GM19468 (cell line): Measurements from ENCODE around the gene HBA2.
"Not testable (repeated sequence)": the region's sequence is repeated elsewhere in the genome, so short reads cannot be mapped to it uniquely, and the experiment has no call there.

Experiments
- ATAC-seq: cut with Tn5 transposase; IDR thresholded peaks from one replicate; pipeline ENCODE4 v1.9.1; 2021; ENCODE audit warnings: mild to moderate bottlenecking, moderate library complexity, moderate number of reproducible peaks; ENCODE audit not compliant: unreplicated experiment; ENCODE audit errors: extremely low read depth

HBA2 gene

GRCh38 chr16:172374-172941 lies at the start of gene HBA2:
Gene HBA2, plus strand, starts transcription at chr16:172876. Its CDS starts 37 bp downstream, at chr16:172913.
- ATAC-seq: not testable (repeated sequence)

- not testable (repeated sequence) for ATAC-seq
These were observed 48.9 kb upstream of the HBA2 start for GRCh38 chr16:123558-124350.

- no peak for ATAC-seq
These were observed 47.7 kb upstream of the HBA2 start for GRCh38 chr16:125011-125410.

- no peak for ATAC-seq
These were observed 43.6 kb upstream of the HBA2 start for GRCh38 chr16:129075-129474.

- ATAC-seq: no peak
These were observed 42.0 kb upstream of the HBA2 start for GRCh38 chr16:130533-131173.

- no peak for ATAC-seq
These were observed 40.6 kb upstream of the HBA2 start for GRCh38 chr16:132120-132519.

GRCh38 chr16:133716-134115 lies 39.0 kb upstream of the HBA2 start:
- ATAC-seq: no peak

- no peak for ATAC-seq
These were observed 34.6 kb upstream of the HBA2 start for GRCh38 chr16:138049-138417.

- ATAC-seq: no peak
These were observed 32.4 kb upstream of the HBA2 start for GRCh38 chr16:140175-140857.

GRCh38 chr16:142405-142967 lies 30.2 kb upstream of the HBA2 start:
- no peak for ATAC-seq

GRCh38 chr16:143047-143446 lies 29.6 kb upstream of the HBA2 start:
- no peak for ATAC-seq

- ATAC-seq: no peak
These were observed 29.2 kb upstream of the HBA2 start for GRCh38 chr16:143456-143855.

GRCh38 chr16:144797-145252 lies 27.9 kb upstream of the HBA2 start:
- no peak for ATAC-seq

- no peak for ATAC-seq
These were observed 26.0 kb upstream of the HBA2 start for GRCh38 chr16:146646-147045.

GRCh38 chr16:149024-149660 lies 23.5 kb upstream of the HBA2 start:
- no peak for ATAC-seq

GRCh38 chr16:152141-153128 lies 20.2 kb upstream of the HBA2 start, which contains the start of gene HBZ:
Gene HBZ, plus strand, starts transcription at chr16:152644. Its CDS starts 266 bp downstream, at chr16:152910.
- ATAC-seq: no peak

GRCh38 chr16:153129-153521 lies 19.6 kb upstream of the HBA2 start:
- ATAC-seq: not testable (repeated sequence)

- not testable (repeated sequence) for ATAC-seq
These were observed 19.0 kb upstream of the HBA2 start for GRCh38 chr16:153550-154216.
